K562 (cell line): ENCODE measurements around the gene MAP3K14.

Experiments
- CREB1 ChIP-seq, 2 experiments: sonication (generic) in 1 of 2; formaldehyde crosslinking in 1 of 2; IDR thresholded peaks; 2 replicates each; pipeline versions ENCODE4 v1.6.1 to v1.8.0; 2012 to 2022; ENCODE audit warnings: inconsistent platforms in 1 of 2, mild to moderate bottlenecking in 1 of 2, missing genetic modification reagents in 1 of 2, moderate library complexity in 1 of 2
- NR2C2 ChIP-seq, 2 experiments: fragments of 200-800 bp in 1 of 2; sonication (Bioruptor generic) in 1 of 2; sonication (generic) in 1 of 2; formaldehyde crosslinking in 1 of 2; IDR thresholded peaks; 2 replicates each; pipeline versions ENCODE4 v1.6.1 to v1.8.0; 2016 to 2022; ENCODE audit warnings: mild to moderate bottlenecking in 1 of 2, missing compliant biosample characterization in 1 of 2, missing genetic modification characterization in 1 of 2, missing genetic modification reagents in 1 of 2
- POLR3G ChIP-seq: IDR thresholded peaks from 2 replicates; pipeline ENCODE4 v1.6.1; 2011; ENCODE audit not compliant: insufficient read length, insufficient replicate concordance; ENCODE audit errors: extremely low read depth

DNA sequence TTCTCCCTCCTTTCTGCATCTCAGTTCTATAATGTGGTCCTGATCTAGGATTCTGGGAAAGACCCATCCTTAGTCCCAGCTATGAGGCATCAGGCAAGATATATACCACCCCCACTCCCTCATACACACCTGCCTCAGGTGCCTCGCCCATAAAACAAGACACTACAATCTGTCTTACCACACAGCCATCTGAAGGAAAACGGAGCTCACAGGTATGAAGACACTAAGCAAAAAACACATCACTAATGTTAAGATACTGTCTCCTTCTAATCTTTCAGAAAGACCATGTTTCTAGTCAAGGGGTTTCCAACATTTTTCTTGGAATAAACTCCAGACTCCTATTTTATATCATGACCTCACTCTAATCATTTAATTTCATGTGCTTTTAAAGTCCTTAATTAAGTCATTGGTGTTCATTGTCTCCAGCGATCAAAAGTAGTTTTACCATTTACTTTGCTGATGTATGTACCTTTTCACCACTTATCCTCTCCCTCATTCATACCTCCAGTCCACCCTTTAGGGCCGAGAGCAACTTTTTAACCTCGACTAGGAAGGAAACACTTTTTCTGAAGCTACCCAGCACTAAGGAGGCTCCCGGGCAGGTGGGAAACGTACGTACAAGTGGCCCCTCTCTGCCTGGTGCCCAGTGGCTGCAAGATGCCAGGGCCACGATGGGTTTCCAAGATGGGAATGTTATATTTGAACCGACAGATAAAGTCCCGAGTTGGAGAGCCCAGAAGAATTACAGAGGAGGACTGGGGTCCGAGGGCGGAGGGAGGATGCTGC is 979 bp downstream of the MAP3K14 start:
- TF ChIP-seq POLR3G (no peak), NR2C2 (CRISPR knock-in tag; IDR thresholded peaks at IDR 0.05) (no peak), NR2C2 (tag; IDR thresholded peaks at IDR 0.05) (no peak), CREB1 (IDR thresholded peaks at IDR 0.05) (no peak), CREB1 (CRISPR knock-in tag; IDR thresholded peaks at IDR 0.05) (no peak)
